Measurements from ENCODE around the gene CNGA3. TPM values are rescaled to one million over a fixed set of nuclear protein-coding genes. Genes with fewer than 3 reads are reported as not detected.

CNGA3 gene
- polyA plus RNA-seq, 2 of the 4 experiments (the other 2 are of a cell fraction) = not detected

- POLR2A ChIA-PET = no interaction called here
- DNase-seq (ENCODE audit: low read depth in 1 of 2, low spot score in 1 of 2) (no peak), FAIRE-seq (no peak), ATAC-seq (no peak)
- CTCF ChIA-PET = interaction anchor here (1.2 to 3.3 kb wide), 5 partner anchors 11 to 790 kb away, joined by 3 to 11 read pairs (median 5); no protein-coding TSS in a partner anchor
- TF ChIP-seq FOSL2 (IDR thresholded peaks at IDR 0.05) (no peak), FOSL2 (CRISPR knock-in tag; IDR thresholded peaks at IDR 0.05) (no peak), CBX8 (IDR thresholded peaks at IDR 0.05) (no peak), HDAC2 (IDR thresholded peaks at IDR 0.05) (no peak), GATA3 (IDR thresholded peaks at IDR 0.05; ENCODE audit: borderline replicate concordance) (no peak), JUNB (IDR thresholded peaks at IDR 0.05) (no peak), CEBPB (IDR thresholded peaks at IDR 0.05) (no peak), BHLHE40 (IDR thresholded peaks at IDR 0.05; ENCODE audit: low read depth, low read length) (no peak), EP300 (IDR thresholded peaks at IDR 0.05) (no peak), NPAS2 (CRISPR knock-in tag; IDR thresholded peaks at IDR 0.05; ENCODE audit: borderline replicate concordance) (no peak), HOXA7 (CRISPR knock-in tag; IDR thresholded peaks at IDR 0.05) (no peak), PHF8 (IDR thresholded peaks at IDR 0.05; ENCODE audit: borderline replicate concordance, low read depth) (no peak), JUN (IDR thresholded peaks at IDR 0.05) (no peak)
- Histone ChIP-seq H3K4me3 (no peak overlapping the region), H3K27ac (no peak overlapping the region), H3K4me2 (no peak overlapping the region), H3K9me3 (no peaks in the 10 kb centered on the region), H3K4me1 (no peaks in the 10 kb centered on the region)
- 71% methylated on average over 6 of the region's 7 CpGs for WGBS (ENCODE audit: missing lambda C conversion rate)
These were observed 33.9 kb downstream of the CNGA3 start for GRCh38 chr2:98380203-98380535.

GRCh38 chr2:98381494-98381893, 35.2 kb downstream of the CNGA3 start:
- WGBS (ENCODE audit: missing lambda C conversion rate) = 47% methylated on average over 8 of the region's 8 CpGs
- no peak overlapping the region for H3K4me2 ChIP-seq
- no peaks in the 10 kb centered on the region for H3K9me3 ChIP-seq
- ChIA-PET CTCF (interaction anchor here (8.0 kb wide), 1 partner anchor 682 kb away, joined by 61 read pairs; no protein-coding TSS in a partner anchor), POLR2A (no interaction called here)
- no peak overlapping the region for H3K4me3 ChIP-seq
- TF ChIP-seq SREBF2 (IDR thresholded peaks at IDR 0.05) (no peak), BHLHE40 (IDR thresholded peaks at IDR 0.05; ENCODE audit: low read depth, low read length) (no peak), MAFK (IDR thresholded peaks at IDR 0.05; ENCODE audit: partially characterized antibody) (no peak), FOSL2 (IDR thresholded peaks at IDR 0.05) (no peak), FOSL2 (CRISPR knock-in tag; IDR thresholded peaks at IDR 0.05) (no peak), POLR2AphosphoS2 (conservative IDR thresholded peaks at IDR 0.05; ENCODE audit: low read length) (no peak), TP53 (CRISPR knock-in tag; IDR thresholded peaks at IDR 0.05) (no peak), HEYL (CRISPR knock-in tag; IDR thresholded peaks at IDR 0.05) (no peak), RCOR1 (IDR thresholded peaks at IDR 0.05; ENCODE audit: low read depth, low read length) (no peak), CEBPB (IDR thresholded peaks at IDR 0.05) (no peak), CBX2 (IDR thresholded peaks at IDR 0.05; ENCODE audit: borderline replicate concordance, low read depth) (no peak), MAZ (IDR thresholded peaks at IDR 0.05; ENCODE audit: borderline replicate concordance, low read depth, low read length) (no peak), ESRRA (IDR thresholded peaks at IDR 0.05; ENCODE audit: borderline replicate concordance, low read length) (no peak), CTCF (IDR thresholded peaks at IDR 0.05) (no peak)
- no peaks in the 10 kb centered on the region for H3K4me1 ChIP-seq
- ATAC-seq (no peak), FAIRE-seq (no peak), DNase-seq (ENCODE audit: low read depth in 1 of 2, low spot score in 1 of 2) (no peak)
- H3K27ac ChIP-seq = no peak overlapping the region

GRCh38 chr2:98382086-98382485, 35.8 kb downstream of the CNGA3 start:
- Histone ChIP-seq H3K4me3 (no peak overlapping the region), H3K27ac (no peak overlapping the region), H3K4me2 (no peak overlapping the region), H3K4me1 (no peaks in the 10 kb centered on the region), H3K9me3 (no peaks in the 10 kb centered on the region)
- ChIA-PET CTCF (interaction anchor here (8.0 kb wide), 1 partner anchor 683 kb away, joined by 61 read pairs; no protein-coding TSS in a partner anchor), POLR2A (no interaction called here)
- no peak for DNase-seq (ENCODE audit: low read depth in 1 of 2, low spot score in 1 of 2)
- no peak for ATAC-seq
- no peak for FAIRE-seq
- 65% methylated on average over 11 of the region's 11 CpGs for WGBS (ENCODE audit: missing lambda C conversion rate)
- no peak for TF ChIP-seq HOXA7 (CRISPR knock-in tag; IDR thresholded peaks at IDR 0.05)
- TF ChIP-seq MYC (IDR thresholded peaks at IDR 0.05; ENCODE audit: borderline replicate concordance, low read length) = no peak
- TF ChIP-seq RFX5 (IDR thresholded peaks at IDR 0.05) = no peak
- no peak for TF ChIP-seq PBX3 (IDR thresholded peaks at IDR 0.05)
- no peak for TF ChIP-seq USF2 (IDR thresholded peaks at IDR 0.05)
- no peak for TF ChIP-seq REST (IDR thresholded peaks at IDR 0.05)
- TF ChIP-seq MAZ (IDR thresholded peaks at IDR 0.05; ENCODE audit: borderline replicate concordance, low read depth, low read length) = no peak
- no peak for TF ChIP-seq RAD21 (conservative IDR thresholded peaks at IDR 0.05 in 1 of 2, IDR thresholded peaks at IDR 0.05 in 1 of 2)
- no peak for TF ChIP-seq ZSCAN20 (CRISPR knock-in tag; IDR thresholded peaks at IDR 0.05)
